Sigmoid colon (tissue), 7 donors: ENCODE data around the gene EPG5. TPM values are rescaled to one million over a fixed set of nuclear protein-coding genes. Genes with fewer than 3 reads are reported as not detected.
A peak's percentile ranks its signal among the peaks of the same experiment; 100 is the strongest.

Experiments
- DNase-seq: peaks from one replicate; pipeline ENCODE4 v3.0.0-alpha.2; 2019
- H3K27ac ChIP-seq, 4 donors: fragments of 200-600 bp; sonication (generic); one replicate each; pipeline ENCODE4 v1.5.1; 2016 to 2019; ENCODE audit warnings: mild to moderate bottlenecking in 1 of 4
- H3K27me3 ChIP-seq, 3 donors: fragments of 200-600 bp; sonication (generic); one replicate each; pipeline ENCODE4 v1.5.1; 2019; ENCODE audit warnings: mild to moderate bottlenecking in 1 of 3
- H3K36me3 ChIP-seq, 4 donors: fragments of 200-600 bp; sonication (generic); one replicate each; pipeline ENCODE4 v1.5.1; 2016 to 2019
- H3K4me1 ChIP-seq, 4 donors: fragments of 200-600 bp; sonication (generic); one replicate each; pipeline ENCODE4 v1.5.1; 2017 to 2019
- H3K4me3 ChIP-seq, 4 donors: fragments of 200-600 bp; sonication (generic); one replicate each; pipeline ENCODE4 v1.5.1; 2017 to 2019; ENCODE audit warnings: mild to moderate bottlenecking in 2 of 4, moderate library complexity in 1 of 4
- H3K9me3 ChIP-seq, 4 donors: fragments of 200-600 bp in 3 of 4; sonication (generic) in 3 of 4; one replicate each; pipeline versions ENCODE4 v1.5.1 to v1.6.1; 2013 to 2019
- CTCF ChIP-seq, 4 experiments: fragments of 450-650 bp in 3 of 4; fragments of 200-600 bp in 1 of 4; IDR thresholded peaks; one replicate each; pipeline ENCODE4 v1.5.1; 2016 to 2019; ENCODE audit warnings: antibody characterized with exemption in 4 of 4, mild to moderate bottlenecking in 3 of 4, moderate library complexity in 2 of 4
- EP300 ChIP-seq, 4 donors: sonication (generic); formaldehyde crosslinking; IDR thresholded peaks; one replicate each; pipeline ENCODE4 v1.6.1; 2017; ENCODE audit warnings: antibody characterized with exemption in 4 of 4
- POLR2A ChIP-seq, 2 donors: fragments of 450-650 bp; IDR thresholded peaks; one replicate each; pipeline ENCODE4 v1.6.1; 2016; ENCODE audit warnings: antibody characterized with exemption in 2 of 2, mild to moderate bottlenecking in 2 of 2, moderate library complexity in 2 of 2
- POLR2AphosphoS5 ChIP-seq, 4 donors: sonication (generic); formaldehyde crosslinking; IDR thresholded peaks; one replicate each; pipeline ENCODE4 v1.6.1; 2017; ENCODE audit warnings: antibody characterized with exemption in 4 of 4
- WGBS, 2 donors: extraction: QIAGEN DNeasy Blood & Tissue Kit; methylation state at CpG; one replicate each; pipeline ENCODE4 v1.1.7; 2013; 5-methylcytosine and 5-hydroxymethylcytosine counted together
- intact Hi-C: fragments of 100-400 bp; cut with DNase I; formaldehyde crosslinking; loops from one replicate; pipeline ENCODE4 v1.15.1; 2023
- polyA plus RNA-seq, 3 donors: library from polyadenylated mRNA; stranded (reverse); fragments of 200-250 nt; gene quantifications; one replicate each; pipeline ENCODE4 v1.2.3, GENCODE V29; 2013
- total RNA-seq, 4 donors: library from RNA; depleted of rRNA; stranded (reverse); fragments of >200 nt; gene quantifications; one replicate each; pipeline ENCODE4 v1.1.0, GENCODE V29; 2016
- donor health status: healthy with polysubstance abuse.
- donor health status: Bipolar disorder and iron deficiency.
- donor health status: healthy.

Gene EPG5
- total and polyA plus RNA-seq, 7 donors, result 3.7 to 29.1 (median 17.1) TPM

GRCh38 chr18:45887585-45887984 lies 79.5 kb downstream of the EPG5 start:
- TF ChIP-seq POLR2AphosphoS5 (IDR thresholded peaks at IDR 0.05) (no peak), POLR2A (IDR thresholded peaks at IDR 0.05) (no peak), EP300 (IDR thresholded peaks at IDR 0.05) (no peak), CTCF (IDR thresholded peaks at IDR 0.05) (no peak)
- no peak for DNase-seq
- 97 to 98% methylated on average over 5 of the region's 5 CpGs for WGBS, 2 donors
- Histone ChIP-seq H3K36me3 (peaks cover 5 to 88% (median 16%) of the 10 kb centered on the region in 4 donors), H3K4me3 (no peak overlapping the region), H3K27me3 (no peaks in the 10 kb centered on the region), H3K9me3 (no peaks in the 10 kb centered on the region), H3K27ac (no peak overlapping the region), H3K4me1 (no peaks in the 10 kb centered on the region)
- intact Hi-C loops, result loop anchor here (10.0 kb wide), 1 partner anchor 223 kb away; no protein-coding TSS in a partner anchor

- Histone ChIP-seq H3K4me1 (peaks cover 0 to 7% (median 2%) of the 10 kb centered on the region in 4 donors), H3K9me3 (no peaks in the 10 kb centered on the region), H3K27ac (no peak overlapping the region), H3K4me3 (no peak overlapping the region), H3K36me3 (peaks cover 0 to 85% (median 24%) of the 10 kb centered on the region in 4 donors), H3K27me3 (no peaks in the 10 kb centered on the region)
- intact Hi-C loops, result loop anchor here (10.0 kb wide), 1 partner anchor 216 kb away; no protein-coding TSS in a partner anchor
- 95% methylated on average over 3 of the region's 3 CpGs for WGBS, 2 donors
- no peak for TF ChIP-seq POLR2A (IDR thresholded peaks at IDR 0.05)
- TF ChIP-seq CTCF (IDR thresholded peaks at IDR 0.05), result no peak
- no peak for TF ChIP-seq POLR2AphosphoS5 (IDR thresholded peaks at IDR 0.05)
- no peak for TF ChIP-seq EP300 (IDR thresholded peaks at IDR 0.05)
- DNase-seq, result no peak
These were observed 86.1 kb downstream of the EPG5 start for GRCh38 chr18:45880876-45881558.

GRCh38 chr18:45879681-45880655 lies 87.2 kb downstream of the EPG5 start:
- H3K4me1 ChIP-seq, result peaks cover 0 to 7% (median 2%) of the 10 kb centered on the region in 4 donors
- intact Hi-C loops, result loop anchor here (1.0 to 10.0 kb wide), 2 partner anchors 189 to 215 kb away; no protein-coding TSS in a partner anchor
- no peaks in the 10 kb centered on the region for H3K27me3 ChIP-seq
- no peak overlapping the region for H3K4me3 ChIP-seq
- H3K36me3 ChIP-seq, result peaks cover 0 to 90% (median 31%) of the 10 kb centered on the region in 4 donors
- TF ChIP-seq EP300 (IDR thresholded peaks at IDR 0.05) (no peak), CTCF (IDR thresholded peaks at IDR 0.05) (peak; percentile 74 to 99 (median 86))
- no peak overlapping the region for H3K27ac ChIP-seq
- DNase-seq, result peak; percentile 86
- WGBS, 2 donors, result 39 to 44% methylated on average over 17 of the region's 17 CpGs
- no peaks in the 10 kb centered on the region for H3K9me3 ChIP-seq

GRCh38 chr18:45877403-45877802 lies 89.7 kb downstream of the EPG5 start:
- Histone ChIP-seq H3K27me3 (no peaks in the 10 kb centered on the region), H3K27ac (no peak overlapping the region), H3K4me1 (peaks cover 0 to 8% (median 3%) of the 10 kb centered on the region in 4 donors), H3K36me3 (peaks cover 0 to 90% (median 24%) of the 10 kb centered on the region in 4 donors), H3K9me3 (no peaks in the 10 kb centered on the region), H3K4me3 (no peak overlapping the region)
- DNase-seq, result no peak
- TF ChIP-seq POLR2A (IDR thresholded peaks at IDR 0.05), result no peak
- WGBS, 2 donors, result 83 to 92% methylated on average over 3 of the region's 3 CpGs
- intact Hi-C loops, result no loop called here

- no peaks in the 10 kb centered on the region for H3K9me3 ChIP-seq
- no peak overlapping the region for H3K27ac ChIP-seq
- intact Hi-C loops, result no loop called here
- no peak overlapping the region for H3K4me3 ChIP-seq
- H3K27me3 ChIP-seq, result no peaks in the 10 kb centered on the region
- peaks cover 0 to 81% (median 18%) of the 10 kb centered on the region in 4 donors for H3K36me3 ChIP-seq
- WGBS, 2 donors, result 94% methylated on average over 3 of the region's 3 CpGs
- no peak for TF ChIP-seq EP300 (IDR thresholded peaks at IDR 0.05)
- TF ChIP-seq POLR2A (IDR thresholded peaks at IDR 0.05), result no peak
- TF ChIP-seq CTCF (IDR thresholded peaks at IDR 0.05), result no peak
- TF ChIP-seq POLR2AphosphoS5 (IDR thresholded peaks at IDR 0.05), result no peak
- peaks cover 0 to 8% (median 3%) of the 10 kb centered on the region in 4 donors for H3K4me1 ChIP-seq
- DNase-seq, result no peak
These were observed 91.0 kb downstream of the EPG5 start for GRCh38 chr18:45876161-45876560.
